ENCODE results near the gene KCNH1. TPM values are rescaled to one million over a fixed set of nuclear protein-coding genes. Genes with fewer than 3 reads are reported as not detected.
"Not testable (repeated sequence)": the region's sequence is repeated elsewhere in the genome, so short reads cannot be mapped to it uniquely, and the experiment has no call there.

KCNH1 gene
- total RNA-seq, 1 experiment from 2014 or later = not detected

- POLR2A ChIA-PET (ENCODE audit: low non-redundant PET) = no interaction called here
- no peak overlapping the region for H3K27ac ChIP-seq (ENCODE audit: low read depth, low read length, poor library complexity, severe bottlenecking)
- no TSS peak for BruUV-seq (replicated peaks)
- no peaks in the 10 kb centered on the region for H3K36me3 ChIP-seq (ENCODE audit: insufficient read depth, low read length, poor library complexity, severe bottlenecking)
- DNase-seq (ENCODE audit: low spot score) = no peak
- peaks cover under 1% of the 10 kb centered on the region for H3K27me3 ChIP-seq (replicated peaks; ENCODE audit: insufficient read depth, low read depth, low read length, poor library complexity)
- H3K9me3 ChIP-seq (ENCODE audit: low read depth, low read length, poor library complexity, severe bottlenecking) = no peaks in the 10 kb centered on the region
- CTCF ChIA-PET = no interaction called here
- H3K4me1 ChIP-seq (ENCODE audit: insufficient read depth, low read length, poor library complexity, severe bottlenecking) = no peaks in the 10 kb centered on the region
- H3K4me3 ChIP-seq (ENCODE audit: low read depth, low read length, poor library complexity, severe bottlenecking) = no peak overlapping the region
- intact Hi-C loops (cut with micrococcal nuclease; ENCODE audit: unreplicated experiment) = no loop called here
- TF ChIP-seq EZH2 (IDR thresholded peaks at IDR 0.05; ENCODE audit: borderline replicate concordance, low read depth, low read length, poor library complexity, severe bottlenecking) (no peak), CTCF (conservative IDR thresholded peaks at IDR 0.05; ENCODE audit: low read depth, low read length) (no peak)
These were observed 471.5 kb downstream of the KCNH1 start for GRCh38 chr1:210662291-210663050.

- H3K9me3 ChIP-seq (ENCODE audit: low read depth, low read length, poor library complexity, severe bottlenecking); BruUV-seq (replicated peaks); H3K27ac ChIP-seq (ENCODE audit: low read depth, low read length, poor library complexity, severe bottlenecking); intact Hi-C loops (cut with micrococcal nuclease; ENCODE audit: unreplicated experiment); CTCF ChIA-PET; H3K4me1 ChIP-seq (ENCODE audit: insufficient read depth, low read length, poor library complexity, severe bottlenecking); H3K36me3 ChIP-seq (ENCODE audit: insufficient read depth, low read length, poor library complexity, severe bottlenecking); POLR2A ChIA-PET (ENCODE audit: low non-redundant PET); H3K27me3 ChIP-seq (replicated peaks; ENCODE audit: insufficient read depth, low read depth, low read length, poor library complexity); DNase-seq (ENCODE audit: low spot score); H3K4me3 ChIP-seq (ENCODE audit: low read depth, low read length, poor library complexity, severe bottlenecking): not testable (repeated sequence)
These were observed 472.4 kb downstream of the KCNH1 start for GRCh38 chr1:210661520-210661919.

- H3K27me3 ChIP-seq (replicated peaks; ENCODE audit: insufficient read depth, low read depth, low read length, poor library complexity) = peaks cover 19% of the 10 kb centered on the region
- no peak overlapping the region for H3K27ac ChIP-seq (ENCODE audit: low read depth, low read length, poor library complexity, severe bottlenecking)
- intact Hi-C loops (cut with micrococcal nuclease; ENCODE audit: unreplicated experiment) = no loop called here
- no peak for DNase-seq (ENCODE audit: low spot score)
- H3K36me3 ChIP-seq (ENCODE audit: insufficient read depth, low read length, poor library complexity, severe bottlenecking) = no peaks in the 10 kb centered on the region
- no peak overlapping the region for H3K4me3 ChIP-seq (ENCODE audit: low read depth, low read length, poor library complexity, severe bottlenecking)
- no peaks in the 10 kb centered on the region for H3K9me3 ChIP-seq (ENCODE audit: low read depth, low read length, poor library complexity, severe bottlenecking)
- POLR2A ChIA-PET (ENCODE audit: low non-redundant PET) = no interaction called here
- TF ChIP-seq CTCF (conservative IDR thresholded peaks at IDR 0.05; ENCODE audit: low read depth, low read length) = no peak
- no peak for TF ChIP-seq EZH2 (IDR thresholded peaks at IDR 0.05; ENCODE audit: borderline replicate concordance, low read depth, low read length, poor library complexity, severe bottlenecking)
- CTCF ChIA-PET = no interaction called here
- no peaks in the 10 kb centered on the region for H3K4me1 ChIP-seq (ENCODE audit: insufficient read depth, low read length, poor library complexity, severe bottlenecking)
- BruUV-seq (replicated peaks) = no TSS peak
These were observed 476.1 kb downstream of the KCNH1 start for GRCh38 chr1:210657806-210658205.

GRCh38 chr1:210655511-210655910 lies 478.4 kb downstream of the KCNH1 start:
- no peak for TF ChIP-seq CTCF (conservative IDR thresholded peaks at IDR 0.05; ENCODE audit: low read depth, low read length)
- no peak for TF ChIP-seq EZH2 (IDR thresholded peaks at IDR 0.05; ENCODE audit: borderline replicate concordance, low read depth, low read length, poor library complexity, severe bottlenecking)
- H3K27me3 ChIP-seq (replicated peaks; ENCODE audit: insufficient read depth, low read depth, low read length, poor library complexity) = peaks cover 19% of the 10 kb centered on the region
- H3K4me3 ChIP-seq (ENCODE audit: low read depth, low read length, poor library complexity, severe bottlenecking) = no peak overlapping the region
- BruUV-seq (replicated peaks) = no TSS peak
- H3K9me3 ChIP-seq (ENCODE audit: low read depth, low read length, poor library complexity, severe bottlenecking) = no peaks in the 10 kb centered on the region
- POLR2A ChIA-PET (ENCODE audit: low non-redundant PET) = no interaction called here
- H3K27ac ChIP-seq (ENCODE audit: low read depth, low read length, poor library complexity, severe bottlenecking) = no peak overlapping the region
- no peaks in the 10 kb centered on the region for H3K4me1 ChIP-seq (ENCODE audit: insufficient read depth, low read length, poor library complexity, severe bottlenecking)
- H3K36me3 ChIP-seq (ENCODE audit: insufficient read depth, low read length, poor library complexity, severe bottlenecking) = no peaks in the 10 kb centered on the region
- CTCF ChIA-PET = no interaction called here
- intact Hi-C loops (cut with micrococcal nuclease; ENCODE audit: unreplicated experiment) = no loop called here
- no peak for DNase-seq (ENCODE audit: low spot score)

Measured in A673 (cell line).